Sigmoid colon (tissue), 7 donors: ENCODE measurements around the gene PARP12. TPM values are rescaled to one million over a fixed set of nuclear protein-coding genes. Genes with fewer than 3 reads are reported as not detected.

Experiments used
- DNase-seq: peaks from one replicate; pipeline ENCODE4 v3.0.0-alpha.2; 2019
- H3K27ac ChIP-seq, 4 donors: fragments of 200-600 bp; sonication (generic); one replicate each; pipeline ENCODE4 v1.5.1; 2016 to 2019; ENCODE audit warnings: mild to moderate bottlenecking in 1 of 4
- H3K27me3 ChIP-seq, 3 donors: fragments of 200-600 bp; sonication (generic); one replicate each; pipeline ENCODE4 v1.5.1; 2019; ENCODE audit warnings: mild to moderate bottlenecking in 1 of 3
- H3K36me3 ChIP-seq, 4 donors: fragments of 200-600 bp; sonication (generic); one replicate each; pipeline ENCODE4 v1.5.1; 2016 to 2019
- H3K4me1 ChIP-seq, 4 donors: fragments of 200-600 bp; sonication (generic); one replicate each; pipeline ENCODE4 v1.5.1; 2017 to 2019
- H3K4me3 ChIP-seq, 4 donors: fragments of 200-600 bp; sonication (generic); one replicate each; pipeline ENCODE4 v1.5.1; 2017 to 2019; ENCODE audit warnings: mild to moderate bottlenecking in 2 of 4, moderate library complexity in 1 of 4
- H3K9me3 ChIP-seq, 4 donors: fragments of 200-600 bp in 3 of 4; sonication (generic) in 3 of 4; one replicate each; pipeline versions ENCODE4 v1.5.1 to v1.6.1; 2013 to 2019
- CTCF ChIP-seq, 4 experiments: fragments of 450-650 bp in 3 of 4; fragments of 200-600 bp in 1 of 4; IDR thresholded peaks; one replicate each; pipeline ENCODE4 v1.5.1; 2016 to 2019; ENCODE audit warnings: antibody characterized with exemption in 4 of 4, mild to moderate bottlenecking in 3 of 4, moderate library complexity in 2 of 4
- EP300 ChIP-seq, 4 donors: sonication (generic); formaldehyde crosslinking; IDR thresholded peaks; one replicate each; pipeline ENCODE4 v1.6.1; 2017; ENCODE audit warnings: antibody characterized with exemption in 4 of 4
- POLR2A ChIP-seq, 2 donors: fragments of 450-650 bp; IDR thresholded peaks; one replicate each; pipeline ENCODE4 v1.6.1; 2016; ENCODE audit warnings: antibody characterized with exemption in 2 of 2, mild to moderate bottlenecking in 2 of 2, moderate library complexity in 2 of 2
- POLR2AphosphoS5 ChIP-seq, 4 donors: sonication (generic); formaldehyde crosslinking; IDR thresholded peaks; one replicate each; pipeline ENCODE4 v1.6.1; 2017; ENCODE audit warnings: antibody characterized with exemption in 4 of 4
- WGBS, 2 donors: extraction: QIAGEN DNeasy Blood & Tissue Kit; methylation state at CpG; one replicate each; pipeline ENCODE4 v1.1.7; 2013; 5-methylcytosine and 5-hydroxymethylcytosine counted together
- intact Hi-C: fragments of 100-400 bp; cut with DNase I; formaldehyde crosslinking; loops from one replicate; pipeline ENCODE4 v1.15.1; 2023
- polyA plus RNA-seq, 3 donors: library from polyadenylated mRNA; stranded (reverse); fragments of 200-250 nt; gene quantifications; one replicate each; pipeline ENCODE4 v1.2.3, GENCODE V29; 2013
- small RNA-seq, 3 donors: library from RNA; depleted of rRNA; stranded (forward); fragments of <200 nt; gene quantifications; one replicate each; pipeline ENCODE3, GENCODE V24; 2016
- total RNA-seq, 4 donors: library from RNA; depleted of rRNA; stranded (reverse); fragments of >200 nt; gene quantifications; one replicate each; pipeline ENCODE4 v1.1.0, GENCODE V29; 2016
- donor health status: healthy with polysubstance abuse.
- donor health status: Bipolar disorder and iron deficiency.
- donor health status: healthy.

Gene PARP12
- total and polyA plus RNA-seq, 7 donors: 20.6 to 49.5 (median 29.9) TPM

GRCh38 chr7:139976838-139977656 lies 85.7 kb downstream of the PARP12 start:
- Histone ChIP-seq H3K27ac (no peak overlapping the region), H3K9me3 (no peaks in the 10 kb centered on the region), H3K4me1 (no peaks in the 10 kb centered on the region), H3K36me3 (no peaks in the 10 kb centered on the region), H3K27me3 (no peaks in the 10 kb centered on the region), H3K4me3 (no peak overlapping the region)
- intact Hi-C loops: no loop called here
- TF ChIP-seq POLR2AphosphoS5 (IDR thresholded peaks at IDR 0.05): no peak
- no peak for TF ChIP-seq CTCF (IDR thresholded peaks at IDR 0.05)
- TF ChIP-seq POLR2A (IDR thresholded peaks at IDR 0.05): no peak
- no peak for TF ChIP-seq EP300 (IDR thresholded peaks at IDR 0.05)
- DNase-seq: no peak
- WGBS, 2 donors: 85 to 90% methylated on average over 17 of the region's 17 CpGs

- 90 to 92% methylated on average over 11 of the region's 11 CpGs for WGBS, 2 donors
- no peak overlapping the region for H3K4me3 ChIP-seq
- H3K27me3 ChIP-seq: no peaks in the 10 kb centered on the region
- H3K36me3 ChIP-seq: no peaks in the 10 kb centered on the region
- no peak for DNase-seq
- intact Hi-C loops: no loop called here
- H3K27ac ChIP-seq: no peak overlapping the region
- H3K4me1 ChIP-seq: no peaks in the 10 kb centered on the region
- TF ChIP-seq CTCF (IDR thresholded peaks at IDR 0.05) (no peak), EP300 (IDR thresholded peaks at IDR 0.05) (no peak), POLR2A (IDR thresholded peaks at IDR 0.05) (no peak), POLR2AphosphoS5 (IDR thresholded peaks at IDR 0.05) (no peak)
- H3K9me3 ChIP-seq: no peaks in the 10 kb centered on the region
Observed at GRCh38 chr7:139976055-139976837, 86.5 kb downstream of the PARP12 start.

- Histone ChIP-seq H3K9me3 (no peaks in the 10 kb centered on the region), H3K4me1 (no peaks in the 10 kb centered on the region), H3K4me3 (no peak overlapping the region), H3K27me3 (no peaks in the 10 kb centered on the region), H3K36me3 (no peaks in the 10 kb centered on the region), H3K27ac (peak overlapping the region in 1 of 4 donors; percentile 67)
- intact Hi-C loops: no loop called here
- 94 to 95% methylated on average over 13 of the region's 13 CpGs for WGBS, 2 donors
- TF ChIP-seq POLR2A (IDR thresholded peaks at IDR 0.05): no peak
- no peak for TF ChIP-seq CTCF (IDR thresholded peaks at IDR 0.05)
- no peak for TF ChIP-seq EP300 (IDR thresholded peaks at IDR 0.05)
- no peak for TF ChIP-seq POLR2AphosphoS5 (IDR thresholded peaks at IDR 0.05)
- no peak for DNase-seq
Observed at GRCh38 chr7:139974179-139974811, 88.5 kb downstream of the PARP12 start.

Small RNA genes lying within 50 kb of the gene (small RNA-seq; reads per million reads assigned to genes)
- 0 reads per million in 3 donors for gene RF00019

Other genes starting within 250 kb of the PARP12 start
- 10 to 100 TPM; 19.3 to 28.2 (median 21.5) TPM for gene TBXAS1, start 233.7 kb downstream of the PARP12 start, total RNA-seq
- gene TBXAS1, start 233.7 kb downstream of the PARP12 start, polyA plus RNA-seq: 10 to 100 TPM in 2 of 3 donors, 1 to 10 TPM in 1; 6.0 to 14.2 (median 13.4) TPM
- 10 to 100 TPM; 17.0 to 31.6 (median 26.4) TPM for gene KDM7A, start 114.0 kb upstream of the PARP12 start, total RNA-seq
- 10 to 100 TPM in 1 of 3 donors, 1 to 10 TPM in 2; 8.4 to 10.4 (median 9.6) TPM for gene KDM7A, start 114.0 kb upstream of the PARP12 start, polyA plus RNA-seq